Suprapubic skin (tissue), 4 donors: Measurements from ENCODE around the gene DSPP.

Source experiments
- EP300 ChIP-seq: sonication (generic); formaldehyde crosslinking; IDR thresholded peaks from one replicate; pipeline ENCODE4 v1.6.1; 2017; ENCODE audit warnings: antibody characterized with exemption
- POLR2A ChIP-seq, 2 donors: fragments of 450-650 bp; IDR thresholded peaks; one replicate each; pipeline ENCODE4 v1.6.1; 2017; ENCODE audit warnings: antibody characterized with exemption in 2 of 2, mild to moderate bottlenecking in 2 of 2, moderate library complexity in 2 of 2
- POLR2AphosphoS5 ChIP-seq, 3 donors: sonication (generic); formaldehyde crosslinking; IDR thresholded peaks; one replicate each; pipeline ENCODE4 v1.6.1; 2017; ENCODE audit warnings: antibody characterized with exemption in 3 of 3
- TF ChIP-seq, protein P1 (sequence below), 2 donors: fragments of 200-600 bp in 1 of 2; fragments of 450-650 bp in 1 of 2; sonication (generic) in 1 of 2; IDR thresholded peaks; one replicate each; pipeline ENCODE4 v1.5.1; 2016 to 2019; ENCODE audit warnings: antibody characterized with exemption in 2 of 2, mild to moderate bottlenecking in 1 of 2, moderate library complexity in 1 of 2

- TF ChIP-seq, protein P1, sequence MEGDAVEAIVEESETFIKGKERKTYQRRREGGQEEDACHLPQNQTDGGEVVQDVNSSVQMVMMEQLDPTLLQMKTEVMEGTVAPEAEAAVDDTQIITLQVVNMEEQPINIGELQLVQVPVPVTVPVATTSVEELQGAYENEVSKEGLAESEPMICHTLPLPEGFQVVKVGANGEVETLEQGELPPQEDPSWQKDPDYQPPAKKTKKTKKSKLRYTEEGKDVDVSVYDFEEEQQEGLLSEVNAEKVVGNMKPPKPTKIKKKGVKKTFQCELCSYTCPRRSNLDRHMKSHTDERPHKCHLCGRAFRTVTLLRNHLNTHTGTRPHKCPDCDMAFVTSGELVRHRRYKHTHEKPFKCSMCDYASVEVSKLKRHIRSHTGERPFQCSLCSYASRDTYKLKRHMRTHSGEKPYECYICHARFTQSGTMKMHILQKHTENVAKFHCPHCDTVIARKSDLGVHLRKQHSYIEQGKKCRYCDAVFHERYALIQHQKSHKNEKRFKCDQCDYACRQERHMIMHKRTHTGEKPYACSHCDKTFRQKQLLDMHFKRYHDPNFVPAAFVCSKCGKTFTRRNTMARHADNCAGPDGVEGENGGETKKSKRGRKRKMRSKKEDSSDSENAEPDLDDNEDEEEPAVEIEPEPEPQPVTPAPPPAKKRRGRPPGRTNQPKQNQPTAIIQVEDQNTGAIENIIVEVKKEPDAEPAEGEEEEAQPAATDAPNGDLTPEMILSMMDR (IDR thresholded peaks at IDR 0.05) = no peak
- TF ChIP-seq POLR2AphosphoS5 (IDR thresholded peaks at IDR 0.05) (no peak), EP300 (no peak), POLR2A (IDR thresholded peaks at IDR 0.05) (no peak)
Observed at GRCh38 chr4:87614292-87614890, 6.1 kb downstream of the DSPP start.
